Measurements from ENCODE around the gene BCR.
A peak's percentile ranks its signal among the peaks of the same experiment; 100 is the strongest.

The BCR gene

DNA sequence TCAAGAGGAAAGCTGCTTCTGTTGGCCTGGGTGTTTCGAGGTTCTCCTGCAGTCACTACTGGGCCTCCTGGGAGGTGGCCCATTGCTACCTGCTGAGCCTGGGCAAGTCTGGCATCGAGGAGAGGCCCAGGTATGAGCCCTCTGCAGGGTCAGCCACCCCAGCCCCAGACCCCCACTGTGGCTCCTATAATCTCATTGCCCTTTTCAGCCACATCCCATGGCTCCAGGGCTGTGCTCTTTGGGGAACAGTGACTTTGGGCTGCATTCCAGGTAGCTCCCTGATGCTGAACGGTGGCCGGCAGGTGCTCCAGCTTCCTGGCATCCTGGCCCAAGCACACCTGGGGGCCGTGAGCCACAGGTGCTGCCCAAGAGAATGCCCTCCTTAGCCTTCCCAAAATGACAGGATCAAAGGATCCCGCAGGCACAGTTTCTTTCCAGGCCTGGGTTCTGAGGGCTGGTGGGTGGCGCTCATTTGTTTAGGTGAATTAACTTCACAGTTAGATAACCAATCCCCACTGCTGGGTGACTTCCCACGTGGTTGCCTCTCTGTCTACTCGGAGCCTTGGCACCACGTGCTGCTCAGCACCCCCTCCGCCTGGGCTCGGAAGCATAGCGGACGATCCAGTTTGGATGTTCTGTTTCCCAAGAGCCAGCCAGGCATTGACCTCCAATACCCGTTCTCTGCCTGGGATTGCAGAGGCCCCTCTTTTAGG, 97.4 kb downstream of the BCR start:
- no peak for DNase-seq (ENCODE audit: low spot score)

DNA sequence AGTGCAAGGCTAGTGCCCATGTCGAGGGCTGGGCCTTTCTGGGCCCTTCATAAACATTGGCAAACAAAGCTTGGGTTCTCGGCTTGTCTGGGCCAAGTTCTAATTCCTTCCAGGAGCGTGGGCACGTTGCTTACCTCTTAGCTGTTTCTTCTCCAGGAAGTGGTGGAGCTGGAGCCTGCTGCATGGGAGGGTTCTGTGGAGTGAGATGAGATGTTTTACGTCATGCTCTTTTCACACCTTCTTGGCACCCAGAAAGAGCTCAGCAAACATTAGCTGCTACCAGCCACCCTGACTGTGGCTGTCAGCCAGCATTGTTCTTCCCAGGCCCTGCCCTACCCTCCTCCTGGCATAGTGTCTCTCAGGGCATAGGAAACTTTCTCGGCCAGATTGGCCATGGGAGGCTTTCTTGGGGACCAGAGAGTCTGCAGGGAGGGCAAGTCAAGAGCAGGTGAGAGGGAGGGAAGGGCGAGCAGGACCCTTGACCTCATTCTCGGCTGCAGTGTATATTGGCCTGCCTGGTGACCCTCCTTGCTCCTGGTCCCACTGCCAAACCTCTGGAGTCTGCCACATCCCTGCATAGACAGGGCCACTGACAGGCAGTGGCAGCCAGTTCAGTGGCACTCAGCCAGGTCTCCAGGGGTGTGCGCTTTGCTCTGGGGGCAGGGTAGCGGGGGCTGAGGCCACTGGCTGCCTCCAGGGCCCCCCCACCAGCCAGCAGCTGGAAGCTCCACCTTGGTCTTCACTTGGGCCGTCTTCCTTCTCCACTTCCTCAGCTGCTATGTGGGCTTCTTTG, 98.8 kb downstream of the BCR start:
- peak; percentile 28 for DNase-seq (ENCODE audit: low spot score)

DNA sequence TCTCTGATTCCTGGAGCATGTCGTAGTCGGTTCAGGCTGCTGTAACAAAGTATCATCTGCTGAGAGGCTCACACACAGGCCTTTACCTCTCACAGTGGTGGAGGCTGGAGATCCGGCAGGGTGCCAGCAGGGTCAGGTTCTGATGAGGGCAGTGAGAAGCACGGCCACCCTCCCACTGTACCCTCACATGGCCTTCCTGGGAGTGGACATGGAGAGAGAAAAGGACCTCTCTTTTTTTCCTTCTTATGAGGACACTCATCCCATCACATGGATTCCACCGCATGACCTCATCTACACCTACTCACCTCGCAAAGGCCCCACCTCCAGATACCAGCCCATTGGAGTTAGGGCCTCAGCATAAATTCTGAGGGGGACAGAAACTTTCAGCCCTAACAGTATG, 99.5 kb downstream of the BCR start:
- no peak for DNase-seq (ENCODE audit: low spot score)

DNA sequence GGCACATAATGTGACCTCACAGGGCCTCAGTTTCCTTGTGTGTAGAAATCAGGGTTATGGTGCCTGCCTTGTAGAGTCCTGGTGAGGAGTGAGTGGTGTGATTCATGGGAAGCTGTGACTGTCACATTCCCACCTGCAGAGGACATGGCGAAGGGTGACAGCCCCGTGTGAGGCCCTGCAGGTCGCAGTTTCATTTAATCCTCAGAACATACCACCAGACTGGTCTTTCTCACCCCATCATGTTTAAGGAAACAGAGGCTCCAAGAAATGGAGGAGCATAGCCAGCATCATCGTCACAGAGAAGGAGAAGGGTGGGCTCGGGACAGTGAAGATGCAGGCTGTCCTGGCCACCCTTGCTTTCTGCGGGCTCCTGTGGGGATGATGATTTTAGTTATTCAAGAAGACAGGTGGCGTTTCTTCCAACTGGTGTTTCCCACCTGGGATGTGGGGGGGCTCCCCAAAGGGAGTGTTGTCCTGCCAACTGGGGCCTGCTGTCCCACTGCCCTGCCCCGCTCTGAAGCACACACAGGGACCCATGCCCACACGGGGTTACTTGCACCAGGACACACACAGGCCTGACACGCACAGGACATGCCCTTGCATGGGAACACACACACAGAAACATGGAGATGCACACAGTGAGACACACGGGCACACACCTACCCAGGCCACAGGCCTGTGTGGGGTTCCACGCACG, 100.2 kb downstream of the BCR start:
- no peak for DNase-seq (ENCODE audit: low spot score)

DNA sequence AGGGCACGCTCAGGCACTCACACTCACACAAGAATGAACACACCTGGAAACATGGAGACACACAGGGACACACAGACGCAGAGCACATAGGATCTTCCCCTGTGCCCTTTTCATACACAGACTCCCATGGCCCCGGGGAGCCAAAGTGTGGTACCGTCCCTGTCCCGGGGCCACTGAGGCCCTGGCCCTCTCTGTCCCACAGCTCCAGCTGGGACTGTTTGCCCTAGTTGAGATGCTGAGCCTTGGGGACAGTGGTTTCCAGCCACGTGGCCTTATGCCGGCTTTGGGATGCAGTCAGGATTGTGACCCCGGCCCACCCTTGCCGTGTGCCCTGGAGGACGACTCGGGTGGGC, 100.7 kb downstream of the BCR start:
- no peak for DNase-seq (ENCODE audit: low spot score)

DNA sequence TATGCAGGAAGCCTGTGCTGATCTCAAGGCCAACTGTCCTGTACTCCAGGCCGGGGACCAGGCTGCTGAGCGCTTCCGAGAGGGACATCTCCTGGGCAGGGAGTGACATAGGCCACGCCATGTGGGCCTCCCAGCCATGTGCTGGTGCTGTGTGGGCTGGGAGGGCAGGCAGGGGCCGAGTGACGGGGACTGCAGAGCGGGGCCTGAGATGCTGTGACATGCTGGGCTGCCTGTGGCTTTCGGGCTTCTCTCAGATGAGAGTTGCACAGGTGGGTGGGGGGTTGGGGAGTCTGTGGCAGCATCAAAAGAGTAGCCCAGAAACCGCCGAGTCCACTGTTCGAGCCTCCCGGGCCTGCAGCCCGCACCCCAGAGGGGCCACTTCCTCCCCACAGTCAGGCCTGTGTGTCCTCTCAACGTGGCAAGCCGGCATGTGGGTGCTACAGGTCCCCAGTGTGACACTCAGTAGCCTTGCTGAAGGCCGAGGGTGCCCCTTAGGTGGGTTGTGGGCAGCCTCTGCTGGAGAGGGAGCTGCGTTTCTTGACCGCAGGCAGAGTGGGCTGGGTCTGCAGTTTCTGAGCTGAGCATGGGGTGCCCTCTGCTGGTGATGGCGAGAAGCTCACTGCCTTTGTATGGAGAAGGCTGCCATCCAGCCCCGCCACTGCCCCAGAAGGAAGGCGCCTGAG, 101.2 kb downstream of the BCR start:
- DNase-seq (ENCODE audit: low spot score) = peak; percentile 83

DNA sequence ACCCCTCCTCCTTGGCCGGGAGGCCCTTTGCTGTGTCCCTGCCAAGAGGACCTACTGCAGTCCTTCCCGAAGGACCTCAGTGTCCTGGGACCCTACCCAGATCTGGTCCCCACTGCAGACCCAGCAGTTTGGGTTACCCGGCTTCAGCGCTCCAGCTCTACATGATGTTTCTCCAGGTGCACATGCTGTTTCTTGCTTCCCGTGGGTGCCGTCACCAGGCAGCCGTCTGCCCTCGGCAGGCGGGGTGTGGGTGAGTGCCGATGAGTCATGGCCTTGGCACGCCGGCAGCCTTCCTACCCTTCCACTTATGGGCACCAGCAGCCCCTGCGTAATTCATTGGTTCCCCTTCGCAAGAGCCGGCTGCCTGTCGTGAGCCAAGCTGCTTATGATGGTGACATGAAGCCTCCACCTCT, 101.8 kb downstream of the BCR start:
- no peak for DNase-seq (ENCODE audit: low spot score)

DNA sequence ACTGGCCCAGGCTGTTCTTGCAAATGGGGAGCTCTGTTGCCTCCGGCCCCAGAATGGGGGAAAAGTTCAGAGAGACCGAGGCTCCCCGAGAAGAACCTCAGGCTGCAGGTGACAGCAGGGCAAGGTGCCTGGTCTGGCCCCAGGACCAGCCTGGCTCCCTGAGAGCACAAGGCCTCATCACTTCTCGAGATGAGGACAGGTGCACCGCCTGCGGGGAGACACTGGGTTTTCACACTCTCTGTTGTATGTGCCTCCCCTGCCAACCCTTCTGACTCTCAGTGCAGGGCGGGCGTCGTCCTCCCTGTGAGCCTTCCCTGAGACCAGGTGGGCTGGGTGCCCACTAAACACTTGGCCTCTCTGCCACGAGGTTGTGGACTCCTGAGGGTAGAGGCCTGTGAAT, 102.2 kb downstream of the BCR start:
- DNase-seq (ENCODE audit: low spot score) = no peak

DNA sequence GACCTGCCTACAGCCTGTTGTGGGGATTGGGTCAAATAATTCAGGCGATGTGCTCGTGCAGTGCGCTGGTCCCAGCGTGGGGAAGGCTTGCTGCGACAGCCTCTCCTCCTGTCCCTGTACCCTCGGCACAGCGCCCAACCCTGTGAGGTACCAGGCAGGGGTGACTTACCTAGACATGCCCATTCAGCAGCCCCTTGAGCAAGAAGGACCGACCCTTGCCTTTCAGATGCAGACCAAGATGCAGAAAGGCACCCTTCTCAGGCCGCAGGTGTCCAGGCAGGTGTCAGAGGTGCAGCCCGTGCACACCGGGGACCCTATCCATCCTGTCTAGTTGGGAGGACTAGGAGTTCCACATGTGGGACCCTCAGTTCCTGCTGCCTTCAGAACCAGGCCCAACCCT, 102.7 kb downstream of the BCR start:
- DNase-seq (ENCODE audit: low spot score) = no peak

DNA sequence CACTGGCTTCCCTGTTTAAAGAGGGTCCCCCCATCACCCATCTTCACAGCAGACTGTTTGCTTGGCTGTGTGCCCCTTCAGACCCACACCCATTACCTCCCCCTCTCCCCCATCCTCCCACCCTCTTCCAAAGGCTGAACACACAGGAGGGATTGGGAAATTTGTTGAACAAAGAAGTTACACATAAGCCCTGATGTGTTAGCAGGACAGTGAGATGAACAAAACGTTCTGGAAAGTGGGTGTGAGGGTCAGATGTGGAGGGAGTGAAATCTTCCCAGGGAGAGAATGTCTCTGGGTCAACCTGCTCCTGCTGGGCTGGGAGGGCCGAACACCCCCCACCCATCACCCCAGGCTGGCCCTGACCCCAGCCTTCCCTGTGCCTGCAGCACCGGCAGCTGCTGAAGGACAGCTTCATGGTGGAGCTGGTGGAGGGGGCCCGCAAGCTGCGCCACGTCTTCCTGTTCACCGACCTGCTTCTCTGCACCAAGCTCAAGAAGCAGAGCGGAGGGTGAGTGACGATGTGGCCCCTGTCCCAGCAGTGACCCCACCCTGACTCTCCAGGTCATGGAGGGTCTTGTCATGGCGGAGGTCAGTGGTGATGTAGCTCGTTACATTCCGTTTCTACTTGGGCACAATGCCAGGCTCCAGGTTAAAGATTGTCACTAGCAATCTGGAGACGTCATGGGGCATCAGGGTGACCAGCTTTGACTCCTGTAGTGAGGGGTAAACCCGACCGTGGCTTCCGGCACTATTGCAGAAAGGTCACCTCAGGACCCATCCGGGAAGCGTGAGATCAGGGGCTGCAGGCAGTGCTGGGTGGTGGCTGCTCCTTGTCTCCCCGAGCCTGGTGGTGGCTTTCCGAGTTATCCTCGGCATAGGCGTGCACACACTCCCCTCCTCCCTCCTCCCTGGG, 103.5 kb downstream of the BCR start:
- no peak for DNase-seq (ENCODE audit: low spot score)

DNA sequence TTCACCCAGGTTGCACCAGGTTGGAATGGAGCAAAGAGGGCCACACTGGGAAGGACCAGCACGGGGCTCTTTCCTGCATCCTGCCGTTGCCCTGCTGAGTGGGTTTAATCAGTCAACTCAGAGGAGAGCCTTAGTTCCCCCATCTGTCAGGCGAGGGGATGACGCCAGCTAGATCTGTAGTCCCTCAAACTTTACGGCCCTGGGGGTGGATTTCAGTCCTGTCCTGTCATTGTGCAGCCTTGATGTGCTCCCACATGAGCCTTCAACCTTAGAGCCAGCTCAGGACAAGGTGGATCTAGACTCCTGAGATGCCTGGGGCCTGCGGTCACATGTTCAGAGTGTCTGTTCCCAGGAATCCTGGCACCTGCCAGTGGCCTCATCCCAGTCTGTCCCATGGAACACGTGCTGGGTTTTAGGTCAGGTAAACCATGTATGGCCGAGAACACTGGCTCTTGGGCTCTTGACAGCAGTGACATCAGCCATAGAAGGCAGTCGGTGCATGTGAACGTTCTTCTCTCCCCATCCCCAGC, 104.3 kb downstream of the BCR start:
- DNase-seq (ENCODE audit: low spot score) = no peak

DNA sequence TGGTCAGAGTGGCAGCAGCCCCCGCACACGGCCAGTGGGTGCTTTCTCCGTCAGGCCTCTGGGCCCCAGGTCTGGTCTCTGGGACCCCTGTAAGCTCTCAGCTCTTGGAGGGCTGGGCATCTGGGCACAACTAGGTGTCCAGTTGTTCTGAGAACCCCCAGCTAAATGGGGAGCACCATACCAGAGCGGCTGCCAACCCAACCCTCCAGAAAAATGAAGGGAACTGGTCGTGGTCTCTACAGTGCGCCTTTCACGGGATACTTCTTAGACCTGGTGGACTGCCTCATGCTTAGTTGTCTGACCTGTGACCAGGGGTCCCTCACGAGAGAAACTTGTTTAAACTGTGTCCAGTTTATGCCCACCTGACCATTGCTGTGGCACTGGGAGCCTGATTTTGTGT, 104.9 kb downstream of the BCR start:
- DNase-seq (ENCODE audit: low spot score) = no peak

DNA sequence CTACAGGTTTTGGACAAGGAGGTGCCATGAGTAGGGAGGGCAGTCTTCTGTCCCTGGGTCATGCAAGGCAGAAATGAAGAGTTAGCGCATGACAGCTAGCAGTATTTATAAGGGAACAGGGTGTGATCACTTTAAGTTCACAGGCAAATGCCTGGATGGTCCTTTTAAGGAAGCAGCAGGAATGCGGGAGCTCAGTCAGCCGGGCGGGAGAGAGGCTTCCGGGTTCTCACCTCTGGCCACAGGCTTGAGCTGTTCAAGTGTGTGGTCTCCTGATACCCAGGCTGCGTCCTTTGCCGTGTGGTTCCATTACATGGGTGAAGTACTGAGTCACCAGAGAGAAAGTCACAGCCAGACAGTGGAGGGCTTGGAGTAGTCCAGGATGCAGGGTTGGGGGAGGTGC, 105.4 kb downstream of the BCR start:
- no peak for DNase-seq (ENCODE audit: low spot score)

DNA sequence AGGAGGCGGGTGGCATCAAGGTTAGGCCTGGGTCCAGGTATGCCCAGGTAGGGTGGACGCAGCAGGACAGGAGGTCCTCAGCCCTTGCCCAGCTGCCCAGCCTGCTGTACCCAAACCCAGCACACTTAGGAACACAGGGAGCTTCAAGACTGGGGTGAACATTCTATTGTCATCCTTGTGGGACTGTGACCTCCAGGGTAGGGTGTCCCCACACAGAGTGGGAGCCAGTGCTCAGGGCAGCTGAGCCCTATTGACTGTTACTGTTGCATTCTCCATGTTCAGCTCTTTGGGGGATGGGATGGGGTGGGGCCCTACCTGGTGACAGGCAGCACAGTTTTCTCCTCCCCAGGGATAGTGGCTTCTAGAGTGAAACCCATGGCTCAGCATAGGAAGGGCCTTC, 106.0 kb downstream of the BCR start:
- no peak for DNase-seq (ENCODE audit: low spot score)

DNA sequence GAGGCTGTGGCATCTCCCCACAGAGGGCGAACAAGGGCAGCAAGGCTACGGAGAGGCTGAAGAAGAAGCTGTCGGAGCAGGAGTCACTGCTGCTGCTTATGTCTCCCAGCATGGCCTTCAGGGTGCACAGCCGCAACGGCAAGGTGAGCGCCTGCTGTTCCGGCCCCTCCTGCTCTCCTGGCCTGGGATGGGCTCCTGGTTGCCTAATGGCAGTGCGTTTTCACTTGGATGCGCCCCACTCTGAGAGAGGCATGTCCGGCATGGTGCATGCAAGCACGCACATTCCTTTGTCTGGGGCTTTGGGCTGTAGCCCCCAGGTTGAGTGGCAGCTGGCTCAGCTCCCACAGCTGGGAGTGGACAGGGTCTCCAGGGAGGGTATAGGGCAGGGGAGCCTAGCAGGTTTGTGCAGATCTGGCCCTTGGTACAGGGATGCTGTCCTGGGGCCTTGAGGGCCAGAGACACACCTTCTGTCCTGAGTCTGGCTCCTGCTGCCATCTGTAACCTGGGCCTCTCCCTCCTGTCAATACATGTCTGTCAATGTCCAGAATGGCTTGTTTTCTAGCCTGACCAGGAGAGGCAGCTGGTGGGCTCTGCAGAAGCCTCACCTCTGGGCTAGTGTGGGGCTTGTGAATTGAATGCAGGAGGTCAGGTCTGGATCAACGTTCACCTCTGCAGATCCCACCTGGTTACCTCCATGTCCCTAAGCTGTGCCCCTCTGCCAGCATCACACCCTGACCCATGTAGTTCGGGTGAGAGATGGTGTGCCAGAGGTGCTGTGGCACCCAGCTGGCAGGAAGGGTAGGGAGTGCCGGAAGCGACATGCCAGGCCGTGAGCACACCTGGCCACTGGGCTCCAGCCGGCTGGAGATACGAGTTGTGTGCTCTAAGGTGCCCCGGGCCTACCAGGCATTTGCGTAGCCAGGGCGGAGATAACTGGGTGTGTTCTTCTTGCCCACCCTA, 107.1 kb downstream of the BCR start:
- DNase-seq (ENCODE audit: low spot score) = no peak

DNA sequence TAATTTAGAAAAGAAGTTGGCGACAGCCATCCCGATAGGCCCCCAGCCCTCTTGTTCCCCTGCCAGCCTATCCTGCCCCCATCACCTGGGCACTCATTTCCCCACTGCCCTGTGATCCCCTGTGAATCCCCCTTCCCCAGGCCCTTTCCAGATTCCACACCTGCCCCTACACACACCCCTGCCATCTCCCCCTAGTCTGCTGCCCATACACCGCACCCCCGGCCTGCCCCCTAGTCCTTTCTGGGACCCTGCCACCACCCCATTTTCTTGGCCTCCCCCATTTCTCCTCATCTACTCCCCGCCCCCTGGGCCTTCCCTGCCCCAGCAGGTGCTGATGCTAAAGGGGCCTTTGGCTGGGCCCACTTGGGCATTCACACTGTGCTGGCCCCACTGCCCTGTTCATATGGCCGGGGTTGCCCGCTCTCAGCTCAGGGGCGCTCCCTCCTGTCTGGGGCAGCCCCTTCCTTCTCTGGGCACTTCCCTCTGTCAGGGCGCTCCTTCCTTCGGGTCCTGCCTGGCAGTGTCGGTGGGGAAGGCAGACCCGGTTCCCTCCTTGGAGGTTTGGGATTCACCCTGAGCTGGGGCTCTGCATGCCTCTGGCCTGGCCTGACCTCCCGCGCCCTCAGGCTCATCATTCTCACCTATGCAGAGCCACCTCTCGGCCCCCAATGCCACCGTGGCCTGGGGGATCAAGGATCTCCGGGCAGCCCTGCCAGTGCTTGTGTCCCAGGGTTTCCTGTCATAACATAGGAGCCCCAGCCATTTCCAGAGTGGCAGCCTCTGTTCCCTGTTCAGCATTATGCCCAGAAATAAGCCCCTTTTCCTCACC, 108.2 kb downstream of the BCR start:
- no peak for DNase-seq (ENCODE audit: low spot score)

DNA sequence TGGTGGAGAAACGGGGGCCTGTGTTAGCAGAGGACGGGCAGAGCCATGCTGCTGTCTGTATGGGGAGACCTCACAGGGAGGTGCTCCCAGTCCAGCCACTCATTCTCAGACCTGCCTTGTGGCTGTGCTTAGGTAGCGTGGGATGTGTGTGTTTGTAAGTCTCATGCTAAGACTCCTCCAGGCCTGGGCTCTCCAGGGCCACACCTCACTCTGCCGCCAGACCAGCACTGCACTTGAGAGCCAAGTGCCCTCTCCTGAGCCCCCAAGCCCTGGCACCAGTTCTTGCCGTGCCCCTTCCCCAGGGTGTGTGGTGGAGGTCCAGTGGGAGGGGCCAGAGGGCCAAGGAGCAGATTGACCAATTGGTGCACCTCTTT, 108.8 kb downstream of the BCR start:
- no peak for DNase-seq (ENCODE audit: low spot score)

DNA sequence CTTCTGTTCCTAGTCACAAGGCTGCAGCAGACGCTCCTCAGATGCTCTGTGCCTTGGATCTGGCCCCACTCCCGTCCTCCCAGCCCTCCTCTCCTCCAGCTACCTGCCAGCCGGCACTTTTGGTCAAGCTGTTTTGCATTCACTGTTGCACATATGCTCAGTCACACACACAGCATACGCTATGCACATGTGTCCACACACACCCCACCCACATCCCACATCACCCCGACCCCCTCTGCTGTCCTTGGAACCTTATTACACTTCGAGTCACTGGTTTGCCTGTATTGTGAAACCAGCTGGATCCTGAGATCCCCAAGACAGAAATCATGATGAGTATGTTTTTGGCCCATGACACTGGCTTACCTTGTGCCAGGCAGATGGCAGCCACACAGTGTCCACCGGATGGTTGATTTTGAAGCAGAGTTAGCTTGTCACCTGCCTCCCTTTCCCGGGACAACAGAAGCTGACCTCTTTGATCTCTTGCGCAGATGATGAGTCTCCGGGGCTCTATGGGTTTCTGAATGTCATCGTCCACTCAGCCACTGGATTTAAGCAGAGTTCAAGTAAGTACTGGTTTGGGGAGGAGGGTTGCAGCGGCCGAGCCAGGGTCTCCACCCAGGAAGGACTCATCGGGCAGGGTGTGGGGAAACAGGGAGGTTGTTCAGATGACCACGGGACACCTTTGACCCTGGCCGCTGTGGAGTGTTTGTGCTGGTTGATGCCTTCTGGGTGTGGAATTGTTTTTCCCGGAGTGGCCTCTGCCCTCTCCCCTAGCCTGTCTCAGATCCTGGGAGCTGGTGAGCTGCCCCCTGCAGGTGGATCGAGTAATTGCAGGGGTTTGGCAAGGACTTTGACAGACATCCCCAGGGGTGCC, 109.8 kb downstream of the BCR start:
- peak; percentile 58 for DNase-seq (ENCODE audit: low spot score)
